ENCODE measurements around the gene PRDM16. TPM values are rescaled to one million over a fixed set of nuclear protein-coding genes. Genes with fewer than 3 reads are reported as not detected.

Gene PRDM16
- polyA plus RNA-seq, 10 donors: 0.47 to 1.5 (median 0.92) TPM

DNA sequence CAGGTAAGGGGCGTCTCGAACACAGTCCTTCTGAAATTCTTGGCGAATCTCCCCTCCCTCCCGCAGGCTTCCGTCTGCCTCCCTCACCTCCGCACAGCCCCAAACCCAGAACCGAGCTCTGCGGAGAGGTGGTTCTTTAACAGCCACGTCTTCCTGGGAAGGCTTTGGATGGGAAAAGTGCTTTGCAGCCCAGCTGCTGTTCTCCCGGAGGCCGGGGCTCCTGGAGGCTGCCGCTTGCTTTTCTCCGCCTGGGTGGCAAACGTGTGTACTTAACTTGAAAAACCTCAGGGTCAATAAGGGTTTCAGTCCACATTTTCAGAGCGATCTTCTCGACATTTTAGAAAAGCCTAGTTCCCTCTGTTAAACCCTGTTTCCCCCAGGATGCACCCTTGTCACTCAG is 109.3 kb downstream of the PRDM16 start:
- no peak for DNase-seq

GRCh38 chr1:3179471-3179870 is 110.5 kb downstream of the PRDM16 start:
- no peak for DNase-seq

- DNase-seq: no peak
Measured at GRCh38 chr1:3180915-3181314, 111.9 kb downstream of the PRDM16 start.

- no peak for DNase-seq
Measured at GRCh38 chr1:3181956-3182355, 113.0 kb downstream of the PRDM16 start.

DNA sequence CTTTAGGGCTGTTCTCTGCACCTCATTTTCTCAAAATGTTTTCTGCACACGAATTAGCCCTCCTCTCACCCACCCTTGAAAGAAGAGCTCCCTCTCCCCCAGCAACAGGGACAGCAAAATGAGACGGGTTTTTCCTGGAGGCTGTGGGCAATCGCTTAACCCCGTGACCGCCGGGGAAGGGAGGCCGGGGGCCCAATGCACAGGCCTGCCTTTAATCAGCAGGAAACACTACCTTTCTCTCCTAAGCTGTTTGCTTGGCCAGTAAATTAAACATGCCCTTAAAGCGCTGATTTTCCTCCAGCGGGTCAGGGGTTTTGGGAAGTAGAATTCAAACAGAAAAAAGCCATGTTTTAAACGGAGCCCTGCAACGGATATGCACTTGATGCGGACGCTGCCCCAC is 114.4 kb downstream of the PRDM16 start:
- no peak for DNase-seq

DNA sequence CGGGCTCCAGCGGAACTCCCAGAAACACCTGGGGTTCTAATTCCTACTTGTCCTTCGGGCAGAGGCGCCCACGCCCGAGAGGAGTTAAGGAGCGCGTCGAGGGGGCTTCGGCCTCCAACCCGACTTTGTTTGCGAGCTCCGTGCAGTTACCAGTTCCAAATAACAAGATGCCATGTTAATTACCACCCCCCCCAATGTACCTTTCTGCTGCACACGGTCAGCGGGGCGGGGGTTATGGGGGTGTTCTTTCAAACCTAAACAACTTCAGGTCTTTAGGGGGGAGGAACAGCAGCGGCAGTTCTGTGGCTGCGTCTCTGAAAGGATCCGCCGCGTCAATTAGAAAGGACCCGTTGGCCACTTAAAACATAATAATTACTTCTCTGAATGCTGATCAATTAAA is 114.8 kb downstream of the PRDM16 start:
- DNase-seq: no peak

DNA sequence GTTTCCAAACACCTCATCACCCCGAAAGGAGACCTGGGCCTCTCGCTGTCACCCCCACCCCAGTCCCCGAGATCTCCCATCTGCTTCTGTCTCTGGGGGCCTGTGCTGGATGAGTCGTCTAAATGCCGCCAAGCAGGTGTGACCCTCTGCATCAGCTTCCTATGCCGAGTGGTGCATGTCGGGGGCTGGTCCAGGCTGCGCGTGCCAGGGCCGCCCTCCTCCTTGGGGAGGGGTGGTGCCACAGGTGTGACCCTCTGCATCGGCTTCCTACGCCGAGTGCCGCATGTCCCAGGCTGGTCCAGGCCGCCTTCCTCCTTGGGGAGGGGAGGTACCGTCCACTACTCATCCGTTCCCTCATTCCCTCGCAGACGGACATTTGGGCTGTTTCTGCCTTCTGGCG is 115.7 kb downstream of the PRDM16 start:
- DNase-seq: no peak

- no peak for DNase-seq
Measured at GRCh38 chr1:3185896-3186525, 117.0 kb downstream of the PRDM16 start.

DNA sequence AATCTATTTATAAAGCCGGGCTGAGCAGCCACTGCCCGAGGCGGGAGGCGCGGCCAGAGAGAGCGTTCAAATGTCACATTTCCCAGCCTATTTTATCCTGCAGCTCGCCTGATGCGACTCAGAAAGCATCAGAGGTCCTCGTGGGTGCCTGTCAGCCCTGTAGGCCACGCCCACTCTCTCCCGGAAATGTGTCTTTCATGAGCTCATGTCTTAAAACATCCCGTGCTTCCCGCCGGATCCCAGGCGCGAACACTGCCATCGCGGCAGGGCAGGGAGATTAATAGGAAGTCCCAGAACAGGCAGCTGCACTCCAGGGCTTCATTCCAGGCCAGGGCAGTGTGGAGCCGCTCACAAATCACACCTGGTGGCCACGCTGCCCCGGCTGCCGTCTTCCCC is 117.5 kb downstream of the PRDM16 start:
- DNase-seq: peak; percentile 66 to 87 (median 77)

DNA sequence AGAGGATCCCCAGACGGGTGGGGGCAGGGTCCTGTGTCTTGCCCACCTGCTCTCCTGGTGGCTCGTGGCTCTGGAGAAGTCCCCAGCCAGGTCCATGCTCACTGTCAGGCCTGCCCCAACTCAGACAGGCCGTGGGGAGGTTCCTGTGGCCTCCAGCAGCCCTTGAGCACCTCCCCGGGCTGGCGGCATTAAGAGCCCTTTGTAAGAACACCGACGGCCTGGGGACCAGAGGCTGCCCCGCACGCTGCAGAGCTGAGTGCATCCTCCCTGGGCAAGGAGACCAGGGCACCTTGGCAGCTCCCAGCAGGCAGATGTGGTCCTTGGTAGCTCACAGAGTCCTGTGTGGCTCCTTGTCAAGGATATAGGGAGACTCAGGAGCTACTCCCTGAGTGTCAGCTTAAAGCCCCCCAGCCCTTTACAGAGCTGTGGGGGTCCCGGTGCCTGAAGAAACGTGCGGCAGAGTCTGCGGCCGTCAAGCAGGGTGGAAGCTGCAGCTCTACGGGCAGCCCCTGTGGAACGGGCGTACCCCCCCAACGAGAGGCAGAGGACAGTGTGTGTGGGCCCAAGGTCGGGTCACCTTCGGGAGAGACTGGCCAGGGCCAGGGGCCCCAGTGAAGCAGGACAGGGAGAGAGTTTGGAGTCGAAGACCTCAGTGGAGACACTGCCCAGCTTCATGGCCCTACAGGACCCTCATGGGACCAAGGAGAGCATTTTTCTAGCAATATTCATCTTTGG is 118.6 kb downstream of the PRDM16 start:
- DNase-seq: no peak

- no peak for DNase-seq
Measured at GRCh38 chr1:3188150-3188971, 119.4 kb downstream of the PRDM16 start.

GRCh38 chr1:3190256-3191041 is 121.4 kb downstream of the PRDM16 start:
- DNase-seq: no peak

- no peak for DNase-seq
Measured at GRCh38 chr1:3192361-3192760, 123.4 kb downstream of the PRDM16 start.

- no peak for DNase-seq
Measured at GRCh38 chr1:3192825-3193224, 123.8 kb downstream of the PRDM16 start.

DNA sequence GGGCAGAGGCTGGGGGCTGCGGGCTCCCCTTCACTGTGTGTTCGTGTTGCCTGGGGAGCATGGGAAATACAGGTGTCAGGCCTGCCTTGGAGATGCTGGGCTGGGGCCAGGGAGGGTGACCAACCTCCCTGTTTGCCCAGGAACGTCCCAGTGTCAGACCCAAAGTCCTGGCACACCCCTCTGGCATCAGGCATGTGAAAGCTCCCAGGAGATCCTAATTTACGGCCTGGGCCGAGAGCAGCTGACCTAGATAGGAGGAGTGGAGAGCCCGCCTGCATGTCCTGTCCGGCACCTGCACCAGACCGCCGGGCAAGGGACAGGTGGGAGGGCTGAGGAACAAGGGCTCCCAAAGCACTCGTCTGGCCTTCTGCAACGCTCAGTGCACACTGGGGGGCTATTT is 124.8 kb downstream of the PRDM16 start:
- no peak for DNase-seq

GRCh38 chr1:3194760-3195479 is 125.9 kb downstream of the PRDM16 start:
- no peak for DNase-seq

DNA sequence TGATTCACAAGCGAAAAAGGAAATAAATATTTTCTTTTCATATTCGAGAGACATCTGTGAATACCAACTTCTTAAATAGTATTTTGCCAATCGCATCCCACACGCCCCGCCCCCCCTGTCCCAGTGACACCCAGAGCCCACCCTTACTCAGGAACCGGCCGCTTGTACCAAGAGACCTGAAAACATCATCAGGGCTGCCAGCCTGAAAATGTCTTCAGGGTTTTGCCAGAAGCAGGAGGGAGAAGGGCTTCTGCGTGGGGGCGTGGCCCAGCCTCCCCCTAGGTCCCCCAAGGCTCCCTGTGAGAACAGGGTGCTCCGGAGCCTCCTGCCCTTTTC is 126.4 kb downstream of the PRDM16 start:
- no peak for DNase-seq

DNA sequence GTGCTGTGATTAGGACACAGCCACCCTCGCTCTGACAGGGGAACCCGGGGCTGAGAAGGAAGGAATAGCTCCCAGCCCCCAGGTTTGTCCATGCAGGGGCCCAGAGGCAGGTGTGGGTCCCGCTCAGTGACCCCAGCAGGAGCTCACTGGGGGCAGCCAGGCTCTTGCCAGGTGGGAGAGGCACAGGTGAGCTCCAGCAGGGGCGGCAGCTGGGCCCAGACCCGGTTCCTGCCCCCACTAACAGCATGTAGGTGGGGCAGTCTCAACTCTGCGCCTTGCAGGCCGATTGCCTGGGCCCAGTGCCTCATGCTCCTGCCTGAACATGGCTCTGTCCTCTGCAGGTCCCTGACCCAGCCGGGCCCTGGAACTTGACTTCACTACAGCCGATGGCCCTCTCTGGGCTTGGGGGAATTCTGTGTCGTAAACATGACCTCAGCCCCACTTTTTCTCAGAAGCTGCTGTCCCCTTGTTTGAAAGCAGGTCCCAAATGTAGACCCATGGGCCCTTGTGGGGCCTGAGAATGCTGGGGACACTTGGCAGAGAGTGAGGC is 127.0 kb downstream of the PRDM16 start:
- DNase-seq: no peak

- DNase-seq: no peak
Measured at GRCh38 chr1:3196577-3197245, 127.7 kb downstream of the PRDM16 start.

- no peak for DNase-seq
Measured at GRCh38 chr1:3197781-3198316, 128.8 kb downstream of the PRDM16 start.
